ENCODE measurements around the gene TADA3.
A peak's percentile ranks its signal among the peaks of the same experiment; 100 is the strongest.

DNA sequence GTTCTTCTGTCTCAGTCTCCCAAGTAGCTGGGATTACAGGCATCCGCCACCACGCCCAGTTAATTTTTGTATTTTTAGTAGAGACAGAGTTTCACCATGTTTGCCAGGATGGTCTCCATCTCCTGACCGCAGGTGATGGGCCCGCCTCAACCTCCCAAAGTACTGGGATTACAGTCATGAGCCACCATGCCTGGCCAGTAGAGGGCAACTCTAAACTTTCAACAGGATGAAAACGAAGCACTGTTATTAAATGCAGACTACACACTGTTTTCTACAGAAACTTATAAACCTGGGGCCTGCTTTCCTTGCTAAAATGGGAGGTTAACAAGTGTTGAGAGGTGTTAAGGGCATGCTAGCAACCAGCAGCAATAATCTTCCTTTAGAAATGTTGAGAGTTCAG, 8.3 kb upstream of the TADA3 start:
- TF ChIP-seq, protein P1, sequence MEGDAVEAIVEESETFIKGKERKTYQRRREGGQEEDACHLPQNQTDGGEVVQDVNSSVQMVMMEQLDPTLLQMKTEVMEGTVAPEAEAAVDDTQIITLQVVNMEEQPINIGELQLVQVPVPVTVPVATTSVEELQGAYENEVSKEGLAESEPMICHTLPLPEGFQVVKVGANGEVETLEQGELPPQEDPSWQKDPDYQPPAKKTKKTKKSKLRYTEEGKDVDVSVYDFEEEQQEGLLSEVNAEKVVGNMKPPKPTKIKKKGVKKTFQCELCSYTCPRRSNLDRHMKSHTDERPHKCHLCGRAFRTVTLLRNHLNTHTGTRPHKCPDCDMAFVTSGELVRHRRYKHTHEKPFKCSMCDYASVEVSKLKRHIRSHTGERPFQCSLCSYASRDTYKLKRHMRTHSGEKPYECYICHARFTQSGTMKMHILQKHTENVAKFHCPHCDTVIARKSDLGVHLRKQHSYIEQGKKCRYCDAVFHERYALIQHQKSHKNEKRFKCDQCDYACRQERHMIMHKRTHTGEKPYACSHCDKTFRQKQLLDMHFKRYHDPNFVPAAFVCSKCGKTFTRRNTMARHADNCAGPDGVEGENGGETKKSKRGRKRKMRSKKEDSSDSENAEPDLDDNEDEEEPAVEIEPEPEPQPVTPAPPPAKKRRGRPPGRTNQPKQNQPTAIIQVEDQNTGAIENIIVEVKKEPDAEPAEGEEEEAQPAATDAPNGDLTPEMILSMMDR (IDR thresholded peaks at IDR 0.05) = peak in 2 of 6 experiments; percentile 20 to 41
- TF ChIP-seq POLR2A (IDR thresholded peaks at IDR 0.05) = no peak

Measured in Peyer's patch (tissue), 4 donors.